ENCODE measurements around the gene ELK4. TPM values are rescaled to one million over a fixed set of nuclear protein-coding genes. Genes with fewer than 3 reads are reported as not detected.

ELK4 gene, protein sequence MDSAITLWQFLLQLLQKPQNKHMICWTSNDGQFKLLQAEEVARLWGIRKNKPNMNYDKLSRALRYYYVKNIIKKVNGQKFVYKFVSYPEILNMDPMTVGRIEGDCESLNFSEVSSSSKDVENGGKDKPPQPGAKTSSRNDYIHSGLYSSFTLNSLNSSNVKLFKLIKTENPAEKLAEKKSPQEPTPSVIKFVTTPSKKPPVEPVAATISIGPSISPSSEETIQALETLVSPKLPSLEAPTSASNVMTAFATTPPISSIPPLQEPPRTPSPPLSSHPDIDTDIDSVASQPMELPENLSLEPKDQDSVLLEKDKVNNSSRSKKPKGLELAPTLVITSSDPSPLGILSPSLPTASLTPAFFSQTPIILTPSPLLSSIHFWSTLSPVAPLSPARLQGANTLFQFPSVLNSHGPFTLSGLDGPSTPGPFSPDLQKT
- 33.0 to 37.2 TPM (median 35.6 TPM) in 3 replicates for total RNA-seq
- long read RNA-seq, partial matches to known transcripts, result 0 of 1 reads
- long read RNA-seq, other reads (novel, unspliced or antisense), result 1 of 1 reads

DNA sequence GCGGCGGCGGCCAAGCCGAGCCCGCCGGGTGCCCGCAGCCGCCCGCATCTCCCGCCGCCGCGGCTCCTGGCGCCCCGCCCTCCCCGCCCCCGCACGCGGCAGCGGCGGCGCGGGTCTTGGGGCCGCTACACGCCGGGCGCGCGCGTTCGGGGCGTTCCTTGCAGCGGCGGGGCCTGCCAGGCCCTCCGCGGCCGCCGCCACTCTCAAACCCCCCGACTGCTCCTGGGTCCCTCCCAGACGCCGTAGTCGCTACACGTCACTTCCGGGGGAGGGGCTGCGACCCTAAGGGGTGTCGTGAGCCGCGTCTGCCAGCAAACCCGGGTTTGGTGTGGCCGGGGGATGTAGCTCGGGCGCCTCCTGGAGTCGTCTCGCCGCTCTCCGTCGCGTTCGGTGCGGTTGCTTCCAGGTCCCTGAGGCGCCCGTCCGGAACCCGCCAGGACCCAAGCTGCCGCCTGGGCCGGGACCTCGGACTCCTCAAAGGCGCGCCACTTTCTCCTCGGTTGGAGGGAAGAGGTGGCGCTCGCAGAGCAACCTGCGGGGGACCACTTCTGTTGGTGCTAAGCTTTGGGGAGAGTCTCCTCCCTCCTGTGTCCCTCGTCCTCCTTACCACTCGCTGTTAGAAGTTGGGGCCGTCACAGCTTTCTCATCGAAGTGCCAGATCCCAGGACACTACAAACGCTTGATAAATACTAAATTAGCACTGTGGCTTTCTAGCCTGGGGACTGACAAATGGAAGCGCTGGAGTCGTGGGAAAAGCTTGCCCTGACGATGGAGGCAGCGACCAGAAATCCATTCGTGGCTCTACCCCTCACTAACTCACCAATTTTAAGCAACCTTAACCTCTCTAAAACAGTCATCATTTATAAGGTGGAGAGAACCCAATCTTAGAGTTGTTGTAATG, at the start of gene ELK4:
TSS of gene ELK4 (minus strand) at position 244 of the 901 bp plus-strand sequence. CDS start 8,129 bp downstream, outside the sequence.
- DNase-seq (ENCODE audit: low spot score), result peak; percentile 99
- Mint-ChIP-seq H3K4me1 (ENCODE audit: low read depth) (peaks cover 33% of the 10 kb centered on the region), H3K27ac (ENCODE audit: unreplicated experiment) (peak within 1 kb of the TSS; percentile 98), H3K4me3 (ENCODE audit: unreplicated experiment) (peak within 1 kb of the TSS; percentile 95), H3K27me3 (ENCODE audit: low read depth) (no peaks in the 10 kb centered on the region), H3K9me3 (ENCODE audit: low read depth) (no peaks in the 10 kb centered on the region), H3K36me3 (ENCODE audit: low read depth) (no peaks in the 10 kb centered on the region)
- TF ChIP-seq, protein P1, sequence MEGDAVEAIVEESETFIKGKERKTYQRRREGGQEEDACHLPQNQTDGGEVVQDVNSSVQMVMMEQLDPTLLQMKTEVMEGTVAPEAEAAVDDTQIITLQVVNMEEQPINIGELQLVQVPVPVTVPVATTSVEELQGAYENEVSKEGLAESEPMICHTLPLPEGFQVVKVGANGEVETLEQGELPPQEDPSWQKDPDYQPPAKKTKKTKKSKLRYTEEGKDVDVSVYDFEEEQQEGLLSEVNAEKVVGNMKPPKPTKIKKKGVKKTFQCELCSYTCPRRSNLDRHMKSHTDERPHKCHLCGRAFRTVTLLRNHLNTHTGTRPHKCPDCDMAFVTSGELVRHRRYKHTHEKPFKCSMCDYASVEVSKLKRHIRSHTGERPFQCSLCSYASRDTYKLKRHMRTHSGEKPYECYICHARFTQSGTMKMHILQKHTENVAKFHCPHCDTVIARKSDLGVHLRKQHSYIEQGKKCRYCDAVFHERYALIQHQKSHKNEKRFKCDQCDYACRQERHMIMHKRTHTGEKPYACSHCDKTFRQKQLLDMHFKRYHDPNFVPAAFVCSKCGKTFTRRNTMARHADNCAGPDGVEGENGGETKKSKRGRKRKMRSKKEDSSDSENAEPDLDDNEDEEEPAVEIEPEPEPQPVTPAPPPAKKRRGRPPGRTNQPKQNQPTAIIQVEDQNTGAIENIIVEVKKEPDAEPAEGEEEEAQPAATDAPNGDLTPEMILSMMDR (IDR thresholded peaks at IDR 0.05), result peak; percentile 85

DNA sequence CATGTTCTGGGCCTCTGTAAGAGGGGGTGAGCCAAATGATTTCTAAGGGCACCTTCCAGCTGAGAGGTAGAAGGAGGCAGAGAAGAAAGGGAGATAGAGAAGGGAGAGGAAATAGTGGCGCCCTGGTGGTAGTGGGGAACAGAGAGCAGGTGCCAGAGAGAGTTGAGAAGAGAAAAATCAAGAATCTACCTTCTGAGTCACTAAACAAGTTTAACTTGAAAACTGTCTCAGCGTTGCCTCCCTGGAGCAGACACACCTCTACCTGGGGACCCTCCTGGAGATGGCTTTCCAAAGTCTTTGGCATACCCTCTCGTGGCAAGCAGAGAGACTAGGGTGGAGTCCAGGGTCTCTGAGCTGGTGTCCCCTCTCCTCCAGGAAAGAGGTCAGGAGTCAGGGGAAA, 49.6 kb upstream of the ELK4 start:
- H3K36me3 Mint-ChIP-seq (ENCODE audit: low read depth), result no peaks in the 10 kb centered on the region
- no peak for DNase-seq (ENCODE audit: low spot score)
- H3K4me3 Mint-ChIP-seq (ENCODE audit: unreplicated experiment), result no peak overlapping the region
- peaks cover 21% of the 10 kb centered on the region for H3K4me1 Mint-ChIP-seq (ENCODE audit: low read depth)
- TF ChIP-seq, protein P1 (IDR thresholded peaks at IDR 0.05), result no peak
- no peaks in the 10 kb centered on the region for H3K9me3 Mint-ChIP-seq (ENCODE audit: low read depth)
- H3K27me3 Mint-ChIP-seq (ENCODE audit: low read depth), result no peaks in the 10 kb centered on the region
- H3K27ac Mint-ChIP-seq (ENCODE audit: unreplicated experiment), result no peak overlapping the region

DNA sequence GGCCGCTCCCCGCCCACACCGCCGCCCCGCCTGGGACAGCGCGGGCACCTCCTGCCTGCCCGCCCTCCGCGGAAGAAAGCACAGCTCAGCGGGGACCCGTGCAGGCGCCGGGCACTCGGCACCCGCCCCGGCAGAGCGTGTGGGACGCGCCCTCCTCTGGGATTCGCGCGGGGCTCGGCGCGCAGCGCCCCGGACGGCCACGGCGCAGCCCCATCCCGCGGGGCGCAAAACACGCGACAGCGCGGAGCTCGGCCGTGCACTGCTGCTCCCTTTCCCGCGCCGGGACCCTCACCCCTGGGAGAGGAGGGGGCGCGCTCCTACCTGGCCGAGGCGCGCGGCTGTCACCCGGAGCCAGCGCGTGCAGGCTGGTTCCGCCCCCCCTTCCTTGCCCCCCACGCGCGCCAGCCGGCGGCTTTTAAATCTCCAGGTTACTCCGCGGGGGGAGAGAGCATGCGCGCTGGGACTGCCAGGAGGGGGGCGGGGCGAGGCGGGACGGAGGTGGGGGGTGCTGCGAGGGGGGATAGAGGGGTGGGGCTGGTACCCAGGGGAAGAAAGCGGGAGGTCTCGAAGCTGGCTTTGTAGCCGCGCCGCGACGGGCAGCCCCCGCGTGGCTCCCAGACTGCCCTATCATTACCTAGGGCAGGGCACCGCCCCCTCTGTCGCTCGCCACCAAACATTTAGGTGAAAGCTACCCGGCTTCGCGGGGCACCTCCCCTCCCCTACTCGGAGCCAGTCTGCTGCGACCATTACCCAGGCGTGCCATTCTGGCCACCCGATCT, 48.5 kb upstream of the ELK4 start, which contains the start of gene SLC45A3:
TSS of gene SLC45A3 (minus strand) at position 437 of the 779 bp plus-strand sequence. CDS start 15,853 bp downstream, outside the sequence.
- Mint-ChIP-seq H3K4me1 (ENCODE audit: low read depth) (peaks cover 21% of the 10 kb centered on the region), H3K9me3 (ENCODE audit: low read depth) (no peaks in the 10 kb centered on the region), H3K4me3 (ENCODE audit: unreplicated experiment) (peak within 1 kb of the TSS; percentile 78), H3K27ac (ENCODE audit: unreplicated experiment) (peak within 1 kb of the TSS; percentile 74), H3K36me3 (ENCODE audit: low read depth) (no peaks in the 10 kb centered on the region), H3K27me3 (ENCODE audit: low read depth) (no peaks in the 10 kb centered on the region)
- TF ChIP-seq, protein P1 (IDR thresholded peaks at IDR 0.05), result no peak
- no peak for DNase-seq (ENCODE audit: low spot score)

DNA sequence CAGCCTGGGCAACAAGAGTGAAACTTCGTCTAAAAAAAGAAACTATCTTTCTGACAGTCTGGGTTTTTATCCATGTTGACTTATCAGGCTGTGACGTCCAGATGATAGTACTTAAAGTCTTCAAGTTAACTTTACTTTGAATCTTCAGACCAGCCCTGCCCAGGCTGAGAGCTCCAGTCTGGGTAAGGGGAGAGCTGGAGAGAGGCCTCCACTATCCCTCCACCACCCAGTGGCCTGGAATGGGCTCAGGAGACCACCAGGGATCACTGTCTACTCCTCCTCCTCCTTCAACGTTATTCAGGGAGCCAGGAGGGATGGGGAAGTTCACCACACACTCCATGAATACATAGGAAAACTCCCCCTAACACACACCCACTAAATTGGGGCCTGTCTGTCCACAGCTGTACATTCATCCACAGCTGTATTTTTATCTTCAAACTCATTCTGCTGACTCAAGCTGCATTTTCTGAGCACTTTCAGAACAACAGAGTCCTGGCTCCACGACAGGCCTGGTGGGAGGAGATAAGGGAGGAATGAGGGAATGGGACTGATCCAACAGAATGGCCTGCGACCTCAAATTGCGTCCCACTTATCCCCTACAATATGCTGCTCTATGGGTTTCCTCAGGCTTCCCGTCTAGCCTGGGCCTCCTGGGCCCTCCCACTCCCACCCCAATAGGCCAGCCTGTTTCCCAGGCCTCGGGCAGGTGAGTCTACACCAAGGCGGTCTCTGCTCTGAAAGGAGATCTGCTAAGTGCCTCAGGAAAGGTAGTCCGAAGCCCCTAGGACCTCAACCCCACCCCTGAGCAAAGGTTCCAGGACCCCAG, 46.7 kb upstream of the ELK4 start:
- Mint-ChIP-seq H3K36me3 (ENCODE audit: low read depth) (no peaks in the 10 kb centered on the region), H3K27ac (ENCODE audit: unreplicated experiment) (peak overlapping the region; percentile 74), H3K4me3 (ENCODE audit: unreplicated experiment) (peak overlapping the region; percentile 78), H3K4me1 (ENCODE audit: low read depth) (peaks cover 21% of the 10 kb centered on the region), H3K27me3 (ENCODE audit: low read depth) (no peaks in the 10 kb centered on the region), H3K9me3 (ENCODE audit: low read depth) (no peaks in the 10 kb centered on the region)
- TF ChIP-seq, protein P1 (IDR thresholded peaks at IDR 0.05), result no peak
- no peak for DNase-seq (ENCODE audit: low spot score)
